Peyer's patch (tissue), 4 donors: ENCODE measurements around the gene PCBP2. TPM values are rescaled to one million over a fixed set of nuclear protein-coding genes. Genes with fewer than 3 reads are reported as not detected.

Source experiments
- DNase-seq, 3 donors: peaks; one replicate each; pipeline ENCODE4 v3.0.0-alpha.2; 2017 to 2019
- H3K27ac ChIP-seq, 4 donors: fragments of 200-600 bp; sonication (generic); one replicate each; pipeline ENCODE4 v1.5.1; 2016 to 2019
- H3K27me3 ChIP-seq, 2 donors: fragments of 200-600 bp; sonication (generic); one replicate each; pipeline ENCODE4 v1.5.1; 2019
- H3K36me3 ChIP-seq, 3 donors: fragments of 200-600 bp; sonication (generic); one replicate each; pipeline ENCODE4 v1.5.1; 2016 to 2019
- H3K4me1 ChIP-seq, 4 donors: fragments of 200-600 bp; sonication (generic); one replicate each; pipeline ENCODE4 v1.5.1; 2016 to 2019
- H3K4me3 ChIP-seq, 4 donors: fragments of 200-600 bp; sonication (generic); 1 replicate in 3 of 4; 2 replicates in 1 of 4; pipeline ENCODE4 v1.5.1; 2016 to 2019; ENCODE audit warnings: mild to moderate bottlenecking in 1 of 4
- H3K9me3 ChIP-seq, 4 donors: fragments of 200-600 bp; sonication (generic); one replicate each; pipeline ENCODE4 v1.5.1; 2016 to 2019; ENCODE audit warnings: mild to moderate bottlenecking in 1 of 4
- POLR2A ChIP-seq, 2 donors: fragments of 450-650 bp; IDR thresholded peaks; one replicate each; pipeline ENCODE4 v1.5.1; 2017; ENCODE audit warnings: antibody characterized with exemption in 2 of 2, mild to moderate bottlenecking in 2 of 2, moderate library complexity in 2 of 2
- total RNA-seq, 4 donors: library from RNA; depleted of rRNA; stranded (reverse); fragments of >200 nt; gene quantifications; one replicate each; pipeline ENCODE4 v1.1.0, GENCODE V29; 2016
- TF ChIP-seq, protein P1 (sequence below), 6 experiments: fragments of 450-650 bp in 4 of 6; fragments of 200-600 bp in 2 of 6; sonication (generic) in 1 of 6; IDR thresholded peaks; one replicate each; pipeline ENCODE4 v1.5.1; 2017 to 2019; ENCODE audit warnings: antibody characterized with exemption in 6 of 6, mild to moderate bottlenecking in 3 of 6, moderate library complexity in 1 of 6

PCBP2 gene
- total RNA-seq, 4 donors from 2014 or later, result 384 to 549 (median 500) TPM

DNA sequence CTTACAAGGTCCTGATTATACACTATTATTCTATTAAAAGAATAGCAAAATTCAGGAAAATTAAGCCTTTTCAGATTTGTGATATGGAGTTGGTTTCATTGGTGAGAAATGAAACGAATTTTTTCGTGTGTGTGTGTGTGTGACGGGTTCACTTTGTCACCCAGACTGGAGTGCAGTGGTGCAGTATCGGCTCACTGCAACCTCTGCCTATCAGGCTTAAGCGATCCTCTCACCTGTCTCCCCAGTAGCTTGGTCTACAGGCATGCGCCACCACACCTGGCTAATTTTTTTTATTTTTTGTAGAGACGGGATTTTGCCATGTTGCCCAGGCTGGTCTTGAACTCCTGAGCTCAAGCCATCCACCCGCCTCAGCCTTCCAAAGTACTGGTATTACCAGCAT lies 9.7 kb downstream of the PCBP2 start:
- H3K4me3 ChIP-seq, result no peak overlapping the region
- no peaks in the 10 kb centered on the region for H3K27me3 ChIP-seq
- H3K27ac ChIP-seq, result no peak overlapping the region
- H3K4me1 ChIP-seq, result peaks cover 0 to 7% (median 0%) of the 10 kb centered on the region in 4 donors
- no peak for DNase-seq
- TF ChIP-seq POLR2A (IDR thresholded peaks at IDR 0.05), result no peak
- TF ChIP-seq, protein P1, sequence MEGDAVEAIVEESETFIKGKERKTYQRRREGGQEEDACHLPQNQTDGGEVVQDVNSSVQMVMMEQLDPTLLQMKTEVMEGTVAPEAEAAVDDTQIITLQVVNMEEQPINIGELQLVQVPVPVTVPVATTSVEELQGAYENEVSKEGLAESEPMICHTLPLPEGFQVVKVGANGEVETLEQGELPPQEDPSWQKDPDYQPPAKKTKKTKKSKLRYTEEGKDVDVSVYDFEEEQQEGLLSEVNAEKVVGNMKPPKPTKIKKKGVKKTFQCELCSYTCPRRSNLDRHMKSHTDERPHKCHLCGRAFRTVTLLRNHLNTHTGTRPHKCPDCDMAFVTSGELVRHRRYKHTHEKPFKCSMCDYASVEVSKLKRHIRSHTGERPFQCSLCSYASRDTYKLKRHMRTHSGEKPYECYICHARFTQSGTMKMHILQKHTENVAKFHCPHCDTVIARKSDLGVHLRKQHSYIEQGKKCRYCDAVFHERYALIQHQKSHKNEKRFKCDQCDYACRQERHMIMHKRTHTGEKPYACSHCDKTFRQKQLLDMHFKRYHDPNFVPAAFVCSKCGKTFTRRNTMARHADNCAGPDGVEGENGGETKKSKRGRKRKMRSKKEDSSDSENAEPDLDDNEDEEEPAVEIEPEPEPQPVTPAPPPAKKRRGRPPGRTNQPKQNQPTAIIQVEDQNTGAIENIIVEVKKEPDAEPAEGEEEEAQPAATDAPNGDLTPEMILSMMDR (IDR thresholded peaks at IDR 0.05), result no peak
- H3K36me3 ChIP-seq, result peaks cover 0 to 100% (median 3%) of the 10 kb centered on the region in 3 donors
- no peaks in the 10 kb centered on the region for H3K9me3 ChIP-seq

DNA sequence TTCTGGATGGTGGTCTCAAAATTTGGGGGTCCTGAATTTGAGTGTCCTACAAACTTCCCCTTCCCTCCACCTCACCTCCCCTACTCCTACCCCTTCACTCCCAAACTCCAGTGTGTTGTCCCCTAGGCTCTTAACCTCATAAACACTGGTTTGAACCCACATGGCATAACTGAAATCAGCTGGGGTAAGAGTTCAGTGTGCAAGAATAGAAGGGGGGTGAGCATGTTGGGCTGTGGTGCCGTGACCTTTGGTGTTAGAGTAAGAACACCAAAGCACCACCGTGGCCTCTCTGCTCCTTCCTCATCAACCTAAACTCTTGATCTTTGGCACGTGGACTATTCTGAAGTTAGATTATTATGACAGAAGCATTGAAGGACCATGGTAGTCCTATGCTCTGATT lies 11.0 kb downstream of the PCBP2 start:
- DNase-seq, result no peak
- peaks cover 0 to 100% (median 3%) of the 10 kb centered on the region in 3 donors for H3K36me3 ChIP-seq
- TF ChIP-seq, protein P1 (IDR thresholded peaks at IDR 0.05), result no peak
- TF ChIP-seq POLR2A (IDR thresholded peaks at IDR 0.05), result no peak
- peaks cover 0 to 7% (median 0%) of the 10 kb centered on the region in 4 donors for H3K4me1 ChIP-seq
- H3K4me3 ChIP-seq, result no peak overlapping the region
- no peak overlapping the region for H3K27ac ChIP-seq
- H3K9me3 ChIP-seq, result no peaks in the 10 kb centered on the region
- H3K27me3 ChIP-seq, result no peaks in the 10 kb centered on the region

DNA sequence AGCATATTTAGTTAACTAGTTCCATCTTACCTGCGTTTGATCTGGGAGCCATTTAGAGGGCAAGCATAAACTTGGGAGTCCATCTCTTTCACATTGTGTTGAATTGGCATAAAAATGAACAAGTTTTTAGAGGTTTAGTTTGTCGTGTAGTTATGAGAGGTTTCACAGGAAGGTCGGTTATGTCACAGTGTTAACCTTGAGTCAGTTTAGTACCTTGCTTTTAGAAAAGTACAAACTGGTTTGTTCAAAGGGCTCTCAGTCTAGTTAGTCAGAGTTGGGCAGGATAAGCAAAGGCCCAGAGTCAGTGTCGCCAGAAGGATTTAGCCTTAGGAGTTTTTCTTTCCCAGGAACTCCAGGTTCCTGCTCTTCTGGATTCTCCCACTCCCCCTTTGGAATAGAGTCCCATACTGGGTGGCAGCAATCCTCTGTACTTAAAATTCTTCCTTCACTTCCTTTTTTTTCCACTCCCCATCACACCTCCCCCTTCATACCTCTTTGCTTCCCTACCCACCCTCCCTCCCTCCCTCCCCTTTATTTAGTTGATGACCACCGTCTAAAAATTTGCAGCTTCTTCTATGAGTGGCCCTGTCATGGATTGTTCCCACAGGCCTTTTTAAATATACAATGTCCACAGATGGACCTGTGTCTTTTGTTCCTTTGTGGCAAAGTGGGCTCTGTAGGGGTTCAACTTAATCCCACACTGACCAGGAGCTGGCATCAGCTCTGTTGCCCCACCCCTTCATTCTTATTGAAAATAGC lies 12.1 kb downstream of the PCBP2 start:
- TF ChIP-seq, protein P1 (IDR thresholded peaks at IDR 0.05), result no peak
- TF ChIP-seq POLR2A (IDR thresholded peaks at IDR 0.05), result no peak
- Histone ChIP-seq H3K9me3 (no peaks in the 10 kb centered on the region), H3K36me3 (peaks cover 0 to 100% (median 3%) of the 10 kb centered on the region in 3 donors), H3K27me3 (no peaks in the 10 kb centered on the region), H3K4me1 (peaks cover 0 to 7% (median 0%) of the 10 kb centered on the region in 4 donors), H3K4me3 (no peak overlapping the region), H3K27ac (no peak overlapping the region)
- no peak for DNase-seq

DNA sequence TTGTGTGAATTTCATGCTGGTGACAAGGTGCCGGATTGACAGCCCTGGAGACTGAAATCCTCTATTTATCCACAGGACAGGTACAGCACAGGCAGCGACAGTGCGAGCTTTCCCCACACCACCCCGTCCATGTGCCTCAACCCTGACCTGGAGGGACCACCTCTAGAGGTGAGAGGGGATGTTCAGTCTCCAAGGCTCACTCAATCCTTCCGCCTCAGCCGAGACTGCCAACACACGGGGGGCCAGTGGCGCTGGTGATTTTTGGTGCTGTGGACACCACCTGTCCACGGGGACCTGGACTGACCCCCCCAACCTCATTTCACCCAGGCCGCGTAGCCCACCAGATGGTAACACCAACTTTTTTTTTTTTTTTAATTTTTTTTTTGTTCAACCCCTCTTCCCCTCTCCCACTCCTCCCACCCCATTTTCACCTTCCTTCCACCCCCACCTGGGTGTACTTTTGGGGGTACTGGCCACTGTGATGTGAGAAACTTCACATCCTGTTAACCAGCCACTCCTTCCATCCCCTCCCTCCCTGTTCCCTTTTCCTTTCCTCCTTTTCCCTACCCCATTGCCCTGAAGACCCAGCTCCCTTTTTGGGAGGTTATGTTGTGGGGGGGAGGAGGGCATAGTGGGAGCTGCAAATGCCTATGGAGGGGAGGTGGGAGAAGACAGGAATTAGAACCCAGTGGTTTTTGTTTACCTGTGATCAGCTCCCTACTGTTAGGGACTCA lies 12.9 kb downstream of the PCBP2 start:
- no peaks in the 10 kb centered on the region for H3K27me3 ChIP-seq
- DNase-seq, result no peak
- peaks cover 0 to 7% (median 0%) of the 10 kb centered on the region in 4 donors for H3K4me1 ChIP-seq
- H3K4me3 ChIP-seq, result no peak overlapping the region
- H3K9me3 ChIP-seq, result no peaks in the 10 kb centered on the region
- TF ChIP-seq POLR2A (IDR thresholded peaks at IDR 0.05), result no peak
- TF ChIP-seq, protein P1 (IDR thresholded peaks at IDR 0.05), result no peak
- peaks cover 0 to 100% (median 0%) of the 10 kb centered on the region in 3 donors for H3K36me3 ChIP-seq
- no peak overlapping the region for H3K27ac ChIP-seq

DNA sequence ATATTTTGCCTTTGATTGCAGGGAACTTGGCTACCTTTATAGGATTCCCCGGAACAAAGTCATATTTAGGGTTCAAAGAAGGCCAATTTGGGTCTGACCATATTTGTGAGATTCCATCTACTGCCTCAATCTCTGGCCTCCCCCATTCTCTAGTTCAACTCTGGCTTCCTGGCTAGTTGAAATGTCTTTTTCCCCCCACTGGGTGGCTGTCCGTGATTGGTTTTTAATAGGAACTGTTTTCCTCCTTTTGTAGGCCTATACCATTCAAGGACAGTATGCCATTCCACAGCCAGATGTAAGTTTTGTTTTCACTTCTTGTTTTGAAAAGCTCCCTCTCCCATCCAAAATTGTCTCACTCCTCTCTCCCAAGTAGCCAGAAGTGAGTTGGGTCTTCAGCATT lies 13.8 kb downstream of the PCBP2 start:
- TF ChIP-seq, protein P1 (IDR thresholded peaks at IDR 0.05), result no peak
- no peak for TF ChIP-seq POLR2A (IDR thresholded peaks at IDR 0.05)
- H3K36me3 ChIP-seq, result peaks cover 0 to 100% (median 0%) of the 10 kb centered on the region in 3 donors
- no peak overlapping the region for H3K4me3 ChIP-seq
- no peak overlapping the region for H3K27ac ChIP-seq
- no peaks in the 10 kb centered on the region for H3K9me3 ChIP-seq
- DNase-seq, result no peak
- peaks cover 0 to 4% (median 0%) of the 10 kb centered on the region in 4 donors for H3K4me1 ChIP-seq
- no peaks in the 10 kb centered on the region for H3K27me3 ChIP-seq
